HG02623 (cell line): ENCODE results near the gene CNKSR2.

ENCODE experiments used
- ATAC-seq: cut with Tn5 transposase; IDR thresholded peaks from one replicate; pipeline ENCODE4 v1.9.1; 2021; ENCODE audit warnings: moderate library complexity; ENCODE audit not compliant: unreplicated experiment

The CNKSR2 gene

GRCh38 chrX:21666679-21667078 is 292.5 kb downstream of the CNKSR2 start:
- ATAC-seq, result no peak

GRCh38 chrX:21674430-21675186 is 300.4 kb downstream of the CNKSR2 start:
- no peak for ATAC-seq

GRCh38 chrX:21675931-21676330 is 301.7 kb downstream of the CNKSR2 start:
- ATAC-seq, result no peak

GRCh38 chrX:21678048-21678612 is 303.9 kb downstream of the CNKSR2 start:
- ATAC-seq, result no peak

- no peak for ATAC-seq
Observed at GRCh38 chrX:21683941-21684340, 309.7 kb downstream of the CNKSR2 start.

- ATAC-seq, result no peak
Observed at GRCh38 chrX:21691512-21692018, 317.3 kb downstream of the CNKSR2 start.

GRCh38 chrX:21698272-21698671 is 324.1 kb downstream of the CNKSR2 start:
- ATAC-seq, result no peak

- no peak for ATAC-seq
Observed at GRCh38 chrX:21699136-21699535, 324.9 kb downstream of the CNKSR2 start.

- ATAC-seq, result no peak
Observed at GRCh38 chrX:21700275-21700674, 326.1 kb downstream of the CNKSR2 start.

GRCh38 chrX:21700967-21701366 is 326.7 kb downstream of the CNKSR2 start:
- ATAC-seq, result no peak

GRCh38 chrX:21702725-21703124 is 328.5 kb downstream of the CNKSR2 start:
- ATAC-seq, result no peak
